ENCODE data around the gene MYO10.

MYO10 gene

DNA sequence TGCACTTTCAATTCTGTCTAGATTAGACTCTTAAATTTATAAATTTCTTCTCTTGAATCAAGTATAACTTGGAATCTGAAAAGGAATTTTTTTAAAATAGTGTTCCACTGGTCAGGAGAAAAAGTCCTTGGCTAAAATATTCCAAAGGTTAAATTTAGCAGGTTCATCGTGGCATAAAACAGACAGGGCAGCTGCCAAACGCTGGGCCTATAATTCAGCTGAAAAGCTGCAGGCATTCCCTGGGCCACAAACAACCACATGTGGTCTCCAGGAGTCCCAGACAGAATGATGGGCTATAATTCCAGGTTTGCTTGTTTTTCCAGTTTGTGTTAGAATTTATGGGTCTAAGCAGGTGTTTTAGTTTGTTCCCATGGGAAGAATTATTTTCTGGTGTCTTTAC, 248.2 kb downstream of the MYO10 start:
- TF ChIP-seq, protein P1, sequence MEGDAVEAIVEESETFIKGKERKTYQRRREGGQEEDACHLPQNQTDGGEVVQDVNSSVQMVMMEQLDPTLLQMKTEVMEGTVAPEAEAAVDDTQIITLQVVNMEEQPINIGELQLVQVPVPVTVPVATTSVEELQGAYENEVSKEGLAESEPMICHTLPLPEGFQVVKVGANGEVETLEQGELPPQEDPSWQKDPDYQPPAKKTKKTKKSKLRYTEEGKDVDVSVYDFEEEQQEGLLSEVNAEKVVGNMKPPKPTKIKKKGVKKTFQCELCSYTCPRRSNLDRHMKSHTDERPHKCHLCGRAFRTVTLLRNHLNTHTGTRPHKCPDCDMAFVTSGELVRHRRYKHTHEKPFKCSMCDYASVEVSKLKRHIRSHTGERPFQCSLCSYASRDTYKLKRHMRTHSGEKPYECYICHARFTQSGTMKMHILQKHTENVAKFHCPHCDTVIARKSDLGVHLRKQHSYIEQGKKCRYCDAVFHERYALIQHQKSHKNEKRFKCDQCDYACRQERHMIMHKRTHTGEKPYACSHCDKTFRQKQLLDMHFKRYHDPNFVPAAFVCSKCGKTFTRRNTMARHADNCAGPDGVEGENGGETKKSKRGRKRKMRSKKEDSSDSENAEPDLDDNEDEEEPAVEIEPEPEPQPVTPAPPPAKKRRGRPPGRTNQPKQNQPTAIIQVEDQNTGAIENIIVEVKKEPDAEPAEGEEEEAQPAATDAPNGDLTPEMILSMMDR (conservative IDR thresholded peaks at IDR 0.05) = no peak
- no peak for TF ChIP-seq ZFX (IDR thresholded peaks at IDR 0.05)
- H3K27ac ChIP-seq = no peak overlapping the region

DNA sequence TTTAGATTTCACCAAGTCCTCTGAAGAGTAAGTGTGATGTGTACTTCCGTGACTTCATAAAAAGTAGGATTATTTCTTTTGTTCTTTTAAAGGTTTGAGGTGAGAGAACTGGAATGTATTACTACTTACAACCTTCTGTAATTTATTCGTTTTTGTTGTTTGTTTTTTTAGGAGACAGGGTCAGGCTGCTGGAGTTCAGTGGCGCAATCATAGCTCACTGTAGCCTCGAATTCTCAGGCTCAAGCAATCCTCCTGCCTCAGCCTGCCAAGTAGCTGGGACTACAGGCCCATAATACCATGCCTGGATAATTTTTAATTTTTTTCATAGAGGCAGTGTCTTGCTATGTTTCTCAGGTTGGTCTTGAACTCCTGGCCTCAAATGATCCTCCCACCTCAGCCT, 251.0 kb downstream of the MYO10 start:
- no peak overlapping the region for H3K27ac ChIP-seq
- no peak for TF ChIP-seq ZFX (IDR thresholded peaks at IDR 0.05)

DNA sequence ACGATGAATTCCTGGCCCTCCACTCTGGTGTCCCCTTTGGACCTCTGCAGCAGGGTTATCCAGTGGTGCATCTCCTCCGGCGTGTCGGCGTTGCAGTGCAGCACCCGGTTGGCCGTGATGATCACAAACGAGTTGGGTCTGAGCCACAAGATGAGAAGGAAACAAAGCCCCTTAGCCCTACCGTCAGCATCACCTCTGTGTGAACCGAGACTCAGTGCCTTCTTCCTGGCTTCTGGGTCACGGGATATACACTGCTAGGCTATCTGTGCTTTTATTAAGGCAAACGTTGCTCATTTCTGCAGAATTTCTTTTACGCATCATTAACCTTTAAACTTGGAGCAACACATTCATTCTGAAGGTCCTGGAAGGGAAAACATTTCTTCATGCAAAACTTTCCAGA, 254.2 kb downstream of the MYO10 start:
- no peak for TF ChIP-seq ZFX (IDR thresholded peaks at IDR 0.05)
- TF ChIP-seq, protein P1 (conservative IDR thresholded peaks at IDR 0.05) = no peak
- H3K27ac ChIP-seq = no peak overlapping the region

- H3K27ac ChIP-seq = no peak overlapping the region
- TF ChIP-seq, protein P1 (conservative IDR thresholded peaks at IDR 0.05) = no peak; the same call in 1 of the 2 replicates
- TF ChIP-seq ZFX (IDR thresholded peaks at IDR 0.05) = no peak
These were observed 256.2 kb downstream of the MYO10 start for GRCh38 chr5:16679863-16680262.

DNA sequence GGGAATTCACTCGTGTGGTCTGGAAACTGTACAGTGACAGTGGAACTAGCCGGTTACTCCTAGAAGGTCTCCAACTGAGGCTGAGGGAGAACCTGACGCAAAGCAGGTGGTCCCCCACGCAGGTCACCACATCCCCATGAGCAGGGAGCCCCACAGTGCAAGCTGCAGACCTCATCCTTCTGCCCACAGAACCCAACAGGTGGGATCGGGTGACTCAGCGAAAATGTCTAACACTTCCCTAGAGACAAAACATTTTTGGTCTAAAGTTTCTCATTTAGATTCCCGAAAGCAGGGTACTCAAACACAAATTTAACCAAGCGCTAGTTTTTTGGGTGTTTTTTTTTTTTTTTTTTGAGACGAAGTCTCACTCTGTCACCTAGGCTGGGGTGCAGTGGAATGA, 256.9 kb downstream of the MYO10 start:
- TF ChIP-seq ZFX (IDR thresholded peaks at IDR 0.05) = no peak
- TF ChIP-seq, protein P1 (conservative IDR thresholded peaks at IDR 0.05) = no peak
- H3K27ac ChIP-seq = no peak overlapping the region

- TF ChIP-seq, protein P1 (conservative IDR thresholded peaks at IDR 0.05) = no peak
- TF ChIP-seq ZFX (IDR thresholded peaks at IDR 0.05) = no peak
- H3K27ac ChIP-seq = no peak overlapping the region
These were observed 260.3 kb downstream of the MYO10 start for GRCh38 chr5:16675806-16676205.

DNA sequence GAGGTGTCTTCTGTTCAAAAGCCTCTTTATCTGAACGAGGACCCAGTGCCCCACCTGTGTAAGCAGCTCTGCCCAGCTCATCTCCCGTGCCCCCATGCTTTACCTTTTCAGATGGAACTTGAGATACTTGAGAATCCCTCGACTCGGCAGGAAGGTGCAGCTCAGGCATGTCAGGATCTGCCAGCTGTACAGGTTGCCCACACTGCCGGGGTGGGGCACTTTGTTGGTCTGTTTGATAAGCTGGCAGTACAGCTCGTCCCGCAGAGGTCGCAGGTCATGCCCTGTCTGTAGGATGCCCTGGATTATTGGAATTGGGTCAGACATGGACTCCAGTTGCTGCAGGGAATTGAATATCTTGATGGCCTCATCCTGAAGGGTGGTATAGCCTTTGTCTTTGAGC, 261.3 kb downstream of the MYO10 start:
- no peak overlapping the region for H3K27ac ChIP-seq
- TF ChIP-seq, protein P1 (conservative IDR thresholded peaks at IDR 0.05) = no peak
- no peak for TF ChIP-seq ZFX (IDR thresholded peaks at IDR 0.05)

Data from C4-2B (cell line).